Testis (tissue), 2 donors: ENCODE results near the gene METTL16.
"Not testable (repeated sequence)": the region's sequence is repeated elsewhere in the genome, so short reads cannot be mapped to it uniquely, and the experiment has no call there.

Experiments used
- POLR2A ChIP-seq: fragments of 450-650 bp; IDR thresholded peaks from one replicate; pipeline ENCODE4 v1.6.1; 2017; ENCODE audit warnings: antibody characterized with exemption, mild to moderate bottlenecking, moderate library complexity
- TF ChIP-seq, protein P1 (sequence below), 3 experiments: fragments of 450-650 bp in 2 of 3; fragments of 200-600 bp in 1 of 3; sonication (generic) in 1 of 3; IDR thresholded peaks; one replicate each; pipeline ENCODE4 v1.5.1; 2016 to 2019; ENCODE audit warnings: antibody characterized with exemption in 3 of 3, mild to moderate bottlenecking in 2 of 3, moderate library complexity in 1 of 3

GRCh38 chr17:2531243-2531954 is 19.7 kb upstream of the METTL16 start:
- TF ChIP-seq, protein P1, sequence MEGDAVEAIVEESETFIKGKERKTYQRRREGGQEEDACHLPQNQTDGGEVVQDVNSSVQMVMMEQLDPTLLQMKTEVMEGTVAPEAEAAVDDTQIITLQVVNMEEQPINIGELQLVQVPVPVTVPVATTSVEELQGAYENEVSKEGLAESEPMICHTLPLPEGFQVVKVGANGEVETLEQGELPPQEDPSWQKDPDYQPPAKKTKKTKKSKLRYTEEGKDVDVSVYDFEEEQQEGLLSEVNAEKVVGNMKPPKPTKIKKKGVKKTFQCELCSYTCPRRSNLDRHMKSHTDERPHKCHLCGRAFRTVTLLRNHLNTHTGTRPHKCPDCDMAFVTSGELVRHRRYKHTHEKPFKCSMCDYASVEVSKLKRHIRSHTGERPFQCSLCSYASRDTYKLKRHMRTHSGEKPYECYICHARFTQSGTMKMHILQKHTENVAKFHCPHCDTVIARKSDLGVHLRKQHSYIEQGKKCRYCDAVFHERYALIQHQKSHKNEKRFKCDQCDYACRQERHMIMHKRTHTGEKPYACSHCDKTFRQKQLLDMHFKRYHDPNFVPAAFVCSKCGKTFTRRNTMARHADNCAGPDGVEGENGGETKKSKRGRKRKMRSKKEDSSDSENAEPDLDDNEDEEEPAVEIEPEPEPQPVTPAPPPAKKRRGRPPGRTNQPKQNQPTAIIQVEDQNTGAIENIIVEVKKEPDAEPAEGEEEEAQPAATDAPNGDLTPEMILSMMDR (IDR thresholded peaks at IDR 0.05), result not testable (repeated sequence)
- TF ChIP-seq POLR2A, result not testable (repeated sequence)
